Neural crest cell (in vitro differentiated cells): ENCODE measurements around the gene PLEKHA5. TPM values are rescaled to one million over a fixed set of nuclear protein-coding genes. Genes with fewer than 3 reads are reported as not detected.

Source experiments
- DNase-seq: peaks from one replicate; pipeline ENCODE4 v3.0.0; 2021; ENCODE audit warnings: low read depth, mixed read lengths, low spot score
- H3K27ac Mint-ChIP-seq: one replicate; pipeline ENCODE4 v1.8.0; 2021; ENCODE audit warnings: mild to moderate bottlenecking, mixed read lengths; ENCODE audit not compliant: unreplicated experiment
- H3K27me3 Mint-ChIP-seq: 2 replicates; pipeline ENCODE4 v1.8.0; 2021; ENCODE audit warnings: low read depth, mild to moderate bottlenecking, mixed read lengths
- H3K36me3 Mint-ChIP-seq: 2 replicates; pipeline ENCODE4 v1.8.0; 2021; ENCODE audit warnings: low read depth, mild to moderate bottlenecking, mixed read lengths
- H3K4me1 Mint-ChIP-seq: 2 replicates; pipeline ENCODE4 v1.8.0; 2021; ENCODE audit warnings: mixed read lengths
- H3K4me3 Mint-ChIP-seq: one replicate; pipeline ENCODE4 v1.8.0; 2021; ENCODE audit warnings: mild to moderate bottlenecking, mixed read lengths
- H3K9me3 Mint-ChIP-seq: 2 replicates; pipeline ENCODE4 v1.8.0; 2021; ENCODE audit warnings: mixed read lengths
- CTCF ChIP-seq: fragments of 200-600 bp; sonication (generic); conservative IDR thresholded peaks from 2 replicates; pipeline ENCODE4 v1.5.0; 2021; ENCODE audit warnings: antibody characterized with exemption, mild to moderate bottlenecking
- total RNA-seq: library from RNA; stranded (reverse); gene quantifications from 2 replicates; pipeline ENCODE4 v1.2.1, GENCODE V29; 2021

PLEKHA5 gene
- total RNA-seq, 1 donor from 2014 or later = 39.2 TPM

- Mint-ChIP-seq H3K9me3 (no peaks in the 10 kb centered on the region), H3K4me3 (no peak overlapping the region), H3K27ac (no peak overlapping the region), H3K36me3 (peaks cover 16% of the 10 kb centered on the region), H3K27me3 (no peaks in the 10 kb centered on the region), H3K4me1 (no peaks in the 10 kb centered on the region)
- no peak for TF ChIP-seq CTCF
- DNase-seq = no peak
Observed at GRCh38 chr12:19298836-19299605, 169.5 kb downstream of the PLEKHA5 start.

GRCh38 chr12:19299765-19300164 is 170.2 kb downstream of the PLEKHA5 start:
- H3K4me3 Mint-ChIP-seq = no peak overlapping the region
- peaks cover 16% of the 10 kb centered on the region for H3K36me3 Mint-ChIP-seq
- H3K27ac Mint-ChIP-seq = no peak overlapping the region
- TF ChIP-seq CTCF = no peak
- H3K9me3 Mint-ChIP-seq = no peaks in the 10 kb centered on the region
- no peaks in the 10 kb centered on the region for H3K4me1 Mint-ChIP-seq
- no peak for DNase-seq
- H3K27me3 Mint-ChIP-seq = no peaks in the 10 kb centered on the region

GRCh38 chr12:19301223-19301622 is 171.7 kb downstream of the PLEKHA5 start:
- TF ChIP-seq CTCF = no peak
- H3K27ac Mint-ChIP-seq = no peak overlapping the region
- H3K4me1 Mint-ChIP-seq = no peaks in the 10 kb centered on the region
- H3K36me3 Mint-ChIP-seq = peaks cover 22% of the 10 kb centered on the region
- H3K9me3 Mint-ChIP-seq = no peaks in the 10 kb centered on the region
- DNase-seq = no peak
- H3K27me3 Mint-ChIP-seq = no peaks in the 10 kb centered on the region
- no peak overlapping the region for H3K4me3 Mint-ChIP-seq

- DNase-seq = no peak
- Mint-ChIP-seq H3K27ac (no peak overlapping the region), H3K27me3 (no peaks in the 10 kb centered on the region), H3K4me3 (no peak overlapping the region), H3K9me3 (no peaks in the 10 kb centered on the region), H3K4me1 (no peaks in the 10 kb centered on the region), H3K36me3 (peaks cover 23% of the 10 kb centered on the region)
- TF ChIP-seq CTCF = no peak
Observed at GRCh38 chr12:19301688-19302087, 172.2 kb downstream of the PLEKHA5 start.

- H3K4me1 Mint-ChIP-seq = peaks cover under 1% of the 10 kb centered on the region
- TF ChIP-seq CTCF = no peak
- no peak overlapping the region for H3K27ac Mint-ChIP-seq
- H3K9me3 Mint-ChIP-seq = no peaks in the 10 kb centered on the region
- no peaks in the 10 kb centered on the region for H3K27me3 Mint-ChIP-seq
- DNase-seq = no peak
- H3K36me3 Mint-ChIP-seq = peaks cover 22% of the 10 kb centered on the region
- no peak overlapping the region for H3K4me3 Mint-ChIP-seq
Observed at GRCh38 chr12:19302100-19302640, 172.6 kb downstream of the PLEKHA5 start.
